ENCODE results near the gene ADGRF1. TPM values are rescaled to one million over a fixed set of nuclear protein-coding genes. Genes with fewer than 3 reads are reported as not detected.
"Not testable (repeated sequence)": the region's sequence is repeated elsewhere in the genome, so short reads cannot be mapped to it uniquely, and the experiment has no call there.

Gene ADGRF1
- not detected in 2 replicates for total RNA-seq (2014; rRNA removed; shearing (Covaris generic))
- not detected in 2 replicates for polyA plus RNA-seq (2014; cell fraction: nucleus; rRNA removed)

GRCh38 chr6:47042275-47042791 lies at the start of gene ADGRF1:
Gene ADGRF1, minus strand, starts transcription at chr6:47042332. Its CDS starts 13,271 bp downstream, at chr6:47029061.
- no peak for DNase-seq (ENCODE audit: extremely low read depth, low read depth)

DNA sequence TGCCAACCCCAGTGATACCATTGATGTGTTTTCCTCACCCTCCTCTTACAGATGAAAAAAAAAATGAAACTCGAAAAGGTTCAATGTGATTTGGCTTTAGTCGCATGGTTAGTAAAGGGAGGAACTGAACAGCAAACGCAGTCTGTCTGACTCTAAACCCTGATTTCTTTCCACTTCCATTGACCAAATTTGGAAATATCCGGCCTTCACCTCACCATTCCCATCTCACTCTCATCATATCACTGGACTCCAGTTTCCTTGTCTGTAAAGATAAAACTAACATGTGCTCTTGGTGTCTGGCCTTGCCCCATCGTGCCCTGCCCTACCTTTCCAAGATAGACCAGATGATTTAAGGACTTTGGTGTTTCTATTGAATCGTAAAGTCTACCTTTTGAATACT lies 48.7 kb upstream of the ADGRF1 start:
- DNase-seq (ENCODE audit: extremely low read depth, low read depth), result no peak

DNA sequence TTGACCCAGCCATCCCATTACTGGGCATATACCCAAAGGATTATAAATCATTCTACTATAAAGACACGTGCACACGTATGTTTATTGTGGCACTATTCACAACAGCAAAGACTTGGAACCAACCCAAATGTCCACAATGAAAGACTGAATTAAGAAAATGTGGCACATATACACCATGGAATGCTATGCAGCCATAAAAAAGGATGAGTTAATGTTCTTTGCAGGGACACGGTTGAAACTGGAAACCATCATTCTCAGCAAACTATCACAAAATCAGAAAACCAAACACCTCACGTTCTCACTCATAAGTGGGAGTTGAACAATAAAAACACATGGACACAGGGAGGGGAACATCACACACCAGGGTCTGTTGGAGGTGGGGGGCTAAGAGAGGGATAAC lies 47.3 kb upstream of the ADGRF1 start:
- not testable (repeated sequence) for DNase-seq (ENCODE audit: extremely low read depth, low read depth)

GRCh38 chr6:47086051-47086770 lies 44.1 kb upstream of the ADGRF1 start:
- no peak for DNase-seq (ENCODE audit: extremely low read depth, low read depth)

GRCh38 chr6:47084610-47085009 lies 42.5 kb upstream of the ADGRF1 start:
- DNase-seq (ENCODE audit: extremely low read depth, low read depth), result no peak

GRCh38 chr6:47083586-47084047 lies 41.5 kb upstream of the ADGRF1 start:
- no peak for DNase-seq (ENCODE audit: extremely low read depth, low read depth)

GRCh38 chr6:47080083-47080596 lies 38.0 kb upstream of the ADGRF1 start:
- DNase-seq (ENCODE audit: extremely low read depth, low read depth), result no peak

DNA sequence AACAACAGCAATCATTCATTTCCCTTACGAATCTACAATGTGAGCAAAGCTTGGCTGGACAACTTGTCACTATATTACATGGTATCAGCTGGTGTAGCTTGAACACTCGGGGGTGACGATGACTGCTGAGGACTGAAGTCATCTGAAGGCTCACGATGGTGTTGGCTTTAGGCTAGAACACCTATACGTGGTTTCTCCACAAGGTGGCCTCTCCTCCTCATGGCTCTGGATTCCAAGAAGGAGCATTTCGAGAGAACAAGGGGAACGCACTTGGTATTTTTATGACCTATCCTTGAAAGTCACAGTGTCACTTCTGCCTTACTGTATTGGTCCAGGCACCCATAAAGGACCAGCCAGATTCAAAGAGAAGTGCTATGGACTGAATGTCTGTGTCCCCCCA lies 37.5 kb upstream of the ADGRF1 start:
- no peak for DNase-seq (ENCODE audit: extremely low read depth, low read depth)

DNA sequence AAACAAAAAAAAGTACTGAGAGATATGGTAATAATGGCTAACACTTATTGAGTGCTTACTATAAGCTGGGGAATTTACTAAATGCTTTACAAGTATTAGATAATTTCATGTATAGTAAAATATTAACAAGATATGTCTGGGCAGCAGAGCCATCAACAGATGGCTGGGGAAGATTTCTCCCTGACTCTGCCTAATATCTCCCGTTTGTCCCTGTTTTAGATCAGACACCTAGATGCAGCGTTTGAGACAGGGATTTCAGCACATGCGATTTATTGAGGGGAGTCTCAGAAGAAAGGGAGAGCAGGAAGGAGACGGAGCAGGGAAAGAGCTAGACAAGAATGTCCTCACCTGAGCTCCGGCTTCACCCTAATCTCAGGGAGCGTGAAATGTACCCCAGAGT lies 36.9 kb upstream of the ADGRF1 start:
- DNase-seq (ENCODE audit: extremely low read depth, low read depth), result no peak

- DNase-seq (ENCODE audit: extremely low read depth, low read depth), result no peak
These were observed 34.6 kb upstream of the ADGRF1 start for GRCh38 chr6:47076422-47077344.

- DNase-seq (ENCODE audit: extremely low read depth, low read depth), result no peak
These were observed 33.7 kb upstream of the ADGRF1 start for GRCh38 chr6:47075741-47076421.

- no peak for DNase-seq (ENCODE audit: extremely low read depth, low read depth)
These were observed 33.0 kb upstream of the ADGRF1 start for GRCh38 chr6:47075168-47075567.

DNA sequence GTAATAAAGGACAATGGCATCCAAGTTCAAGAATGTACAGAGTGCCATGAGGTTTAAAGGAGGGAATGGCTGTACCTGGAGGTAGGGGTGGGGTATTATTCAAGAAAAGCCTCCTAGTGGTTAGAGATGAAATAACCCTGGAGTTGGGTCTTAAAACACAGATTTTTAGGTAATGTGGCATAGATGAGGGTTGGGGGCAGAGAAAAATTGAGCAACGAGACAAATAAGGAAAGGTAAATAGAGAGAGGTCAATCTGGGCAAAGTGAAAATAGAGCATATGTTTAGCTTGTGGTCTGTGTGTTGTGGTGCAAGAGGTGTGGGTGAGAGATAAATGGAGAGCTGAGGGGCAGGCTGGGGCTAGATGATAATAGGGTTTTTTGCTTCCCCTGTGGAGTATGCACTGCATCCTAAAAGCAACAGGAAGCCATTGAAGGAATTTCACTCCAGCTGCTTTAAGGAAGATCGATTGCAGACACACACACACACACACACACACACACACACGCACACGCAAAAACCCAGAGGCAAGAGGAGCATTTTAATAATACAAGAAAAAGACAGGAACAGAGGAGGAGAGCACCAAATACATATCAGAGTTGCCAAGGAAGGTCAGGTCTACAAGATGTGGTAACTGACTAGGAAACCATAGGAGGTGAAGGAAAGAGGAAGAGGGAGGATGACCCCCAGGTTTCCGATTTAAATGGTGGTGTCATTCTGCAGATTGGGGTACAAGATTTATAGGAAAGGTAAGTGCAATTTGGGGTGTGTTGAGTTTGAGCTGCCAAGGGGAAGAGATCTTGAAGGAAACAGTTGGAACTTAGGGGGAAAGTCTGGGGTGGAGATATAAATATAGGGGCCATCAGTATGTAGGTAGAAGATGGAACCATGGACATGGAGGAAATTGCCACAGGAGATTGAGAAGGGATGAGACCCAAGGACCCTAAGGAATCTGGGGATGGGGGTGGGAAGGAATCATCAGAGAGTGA lies 31.3 kb upstream of the ADGRF1 start:
- DNase-seq (ENCODE audit: extremely low read depth, low read depth), result no peak

- DNase-seq (ENCODE audit: extremely low read depth, low read depth), result no peak
These were observed 30.5 kb upstream of the ADGRF1 start for GRCh38 chr6:47072667-47073066.

DNA sequence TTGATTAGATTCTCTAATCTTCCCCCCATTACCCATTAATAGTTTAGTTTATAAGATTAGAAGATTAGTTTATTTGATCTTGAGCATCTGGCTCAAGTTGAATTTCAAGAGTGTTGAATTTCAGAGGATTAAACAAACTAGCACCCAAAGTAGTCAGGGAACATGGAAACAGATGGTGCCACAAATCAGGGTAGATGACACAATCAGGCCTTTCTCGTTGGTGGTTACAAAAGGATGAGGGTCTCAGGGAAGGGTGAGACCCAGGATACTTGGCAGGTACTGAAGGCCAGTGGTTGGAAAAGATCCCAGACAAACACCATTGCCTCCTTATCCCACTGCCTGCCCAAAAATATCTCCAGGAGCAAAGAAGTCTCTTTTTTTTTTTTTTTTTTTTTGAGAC lies 29.5 kb upstream of the ADGRF1 start:
- no peak for DNase-seq (ENCODE audit: extremely low read depth, low read depth)

DNA sequence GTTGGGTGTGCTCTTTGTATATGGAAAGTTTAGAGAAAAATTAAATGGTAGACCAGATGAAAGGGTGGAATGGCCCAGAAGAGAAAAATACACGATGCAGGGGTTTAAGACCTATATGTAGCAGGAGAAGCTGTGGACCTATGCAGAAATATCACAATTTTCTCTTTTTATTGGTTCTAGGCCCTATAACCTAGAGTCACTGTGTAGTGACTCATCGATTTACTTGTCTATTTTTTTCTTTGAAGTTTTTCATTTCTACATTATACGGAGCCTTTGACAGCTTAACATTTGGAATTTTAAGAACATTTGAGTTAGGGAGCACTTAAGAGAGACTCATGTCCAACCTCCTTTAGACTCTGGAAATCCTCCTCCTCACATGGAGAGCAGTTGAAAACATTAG lies 28.3 kb upstream of the ADGRF1 start:
- DNase-seq (ENCODE audit: extremely low read depth, low read depth), result no peak

- no peak for DNase-seq (ENCODE audit: extremely low read depth, low read depth)
These were observed 27.0 kb upstream of the ADGRF1 start for GRCh38 chr6:47069156-47069555.

DNA sequence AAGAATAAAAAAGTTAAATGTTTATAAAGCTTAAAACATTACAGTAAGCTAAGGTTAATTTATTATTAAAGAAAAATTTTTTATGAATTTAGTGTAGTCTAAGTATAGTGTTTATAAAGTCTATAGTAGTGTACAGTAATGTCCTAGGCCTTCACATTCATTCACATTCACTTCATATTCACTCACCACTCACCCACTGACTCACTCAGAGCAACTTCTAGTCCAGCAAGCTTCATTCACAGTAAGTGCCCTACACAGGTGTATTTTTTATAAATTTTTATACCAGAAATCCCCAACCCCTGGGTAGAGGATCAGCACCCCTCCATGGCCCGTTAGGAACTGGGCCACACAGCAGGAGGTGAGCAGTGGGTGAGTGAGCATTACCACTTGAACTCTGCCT lies 24.3 kb upstream of the ADGRF1 start:
- no peak for DNase-seq (ENCODE audit: extremely low read depth, low read depth)

DNA sequence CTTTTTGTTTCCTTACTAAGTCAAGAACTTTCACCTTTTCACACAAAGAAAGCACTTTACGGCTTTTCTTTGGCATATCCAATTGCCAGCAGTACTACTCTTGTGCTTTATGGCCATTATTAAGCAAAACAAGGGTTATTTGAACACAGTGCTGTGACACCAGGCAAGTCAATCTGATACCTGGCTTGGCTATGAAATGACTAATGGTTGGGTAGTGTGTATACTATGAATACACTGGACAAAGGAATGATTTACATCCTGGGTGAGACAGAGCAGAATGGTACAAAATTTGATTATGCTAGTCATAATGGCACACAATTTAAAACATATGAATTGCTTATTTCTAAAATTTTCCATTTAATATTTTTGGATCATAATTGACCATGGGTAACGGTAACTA lies 22.1 kb upstream of the ADGRF1 start:
- no peak for DNase-seq (ENCODE audit: extremely low read depth, low read depth)

Data from NCI-H460 (cell line).